Spinal cord (tissue), 10 donors: ENCODE data around the gene IQGAP2. TPM values are rescaled to one million over a fixed set of nuclear protein-coding genes. Genes with fewer than 3 reads are reported as not detected.
"Not testable (repeated sequence)": the region's sequence is repeated elsewhere in the genome, so short reads cannot be mapped to it uniquely, and the experiment has no call there.

ENCODE experiments used
- DNase-seq, 6 donors: peaks; one replicate each; pipeline versions ENCODE4 v3.0.0 to v3.0.0-alpha.2; 2013 to 2015; ENCODE audit warnings: low spot score in 6 of 6, low read depth in 4 of 6
- H3K27ac ChIP-seq: one replicate; pipeline ENCODE4 v1.5.1; 2013; ENCODE audit warnings: low read depth, low read length, control low read depth
- H3K27me3 ChIP-seq: one replicate; pipeline ENCODE4 v1.6.1; 2013; ENCODE audit warnings: low read length; ENCODE audit not compliant: control insufficient read depth, insufficient read depth
- H3K36me3 ChIP-seq: one replicate; pipeline ENCODE4 v1.6.1; 2013; ENCODE audit warnings: low read length; ENCODE audit not compliant: control insufficient read depth, insufficient read depth
- H3K4me1 ChIP-seq: one replicate; pipeline ENCODE4 v1.6.1; 2013; ENCODE audit warnings: low read length; ENCODE audit not compliant: control insufficient read depth, insufficient read depth
- H3K4me3 ChIP-seq: one replicate; pipeline ENCODE4 v1.5.1; 2013; ENCODE audit warnings: low read depth, low read length, control low read depth
- H3K9me3 ChIP-seq: one replicate; pipeline ENCODE4 v1.6.1; 2013; ENCODE audit warnings: low read length; ENCODE audit not compliant: control insufficient read depth, insufficient read depth
- WGBS: methylation state at CpG from one replicate; pipeline ENCODE4 v1.1.5; 2013; ENCODE audit warnings: missing lambda C conversion rate; ENCODE audit not compliant: insufficient coverage; 5-methylcytosine and 5-hydroxymethylcytosine counted together
- polyA plus RNA-seq, 2 donors: library from polyadenylated mRNA; unstranded; fragments of 120-200 nt; gene quantifications; one replicate each; pipeline ENCODE4 v1.2.1, GENCODE V29; 2013; ENCODE audit not compliant: insufficient read length in 2 of 2
- total RNA-seq, 2 donors: library from RNA; depleted of rRNA in 1 of 2; stranded (reverse); fragments of 120-200 nt in 1 of 2; fragments of >200 nt in 1 of 2; gene quantifications; one replicate each; pipeline versions ENCODE4 v1.2.3 to v1.2.4, GENCODE V29; 2013 to 2014
- donor health status: healthy.

Gene IQGAP2
- total and polyA plus RNA-seq, 4 donors: 10.5 to 21.6 (median 15.1) TPM

DNA sequence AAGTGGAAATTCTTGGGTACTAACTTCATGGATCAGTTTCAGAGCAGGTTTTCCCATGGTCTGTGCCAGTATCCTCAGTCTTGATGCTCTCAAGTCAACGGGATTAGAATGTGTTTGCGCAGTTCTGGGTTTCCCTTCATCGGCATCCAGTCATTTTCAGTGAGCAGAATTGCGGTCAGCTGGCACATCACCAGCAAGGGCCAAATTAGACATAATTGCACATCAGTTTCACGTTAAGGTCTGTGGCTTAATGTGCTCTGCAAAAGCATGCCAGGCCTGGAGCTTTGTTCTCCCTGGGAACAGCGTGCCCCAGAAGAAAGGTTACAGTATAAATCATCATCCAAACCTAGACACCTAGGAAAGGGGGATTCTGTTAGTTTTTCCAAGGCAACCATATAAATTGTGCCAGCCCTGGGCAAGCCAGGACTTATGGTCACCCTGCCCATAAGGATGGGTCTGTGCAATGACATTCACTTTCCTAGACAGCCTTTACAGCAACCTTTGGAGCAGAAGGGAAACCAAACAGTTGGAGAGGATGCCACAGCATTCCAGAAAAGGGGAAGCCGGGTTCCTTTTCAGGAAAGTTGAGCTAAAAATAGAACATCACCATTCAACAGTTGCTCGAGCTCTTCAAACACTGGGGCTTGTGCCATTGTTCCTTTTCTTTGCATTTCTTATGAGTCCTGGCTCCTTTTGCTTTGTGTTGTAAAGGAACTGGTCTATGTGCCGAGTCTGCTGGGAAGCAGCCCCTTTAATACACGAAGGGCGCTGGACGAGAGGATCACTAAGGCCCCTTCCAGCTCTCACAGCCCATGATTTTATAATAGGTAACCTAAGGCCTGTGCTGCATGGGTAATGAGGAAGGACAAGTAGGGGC is 23.1 kb downstream of the IQGAP2 start:
- H3K9me3 ChIP-seq: no peaks in the 10 kb centered on the region
- peak in 3 of 6 donors; percentile 15 to 78 (median 46) for DNase-seq
- no peaks in the 10 kb centered on the region for H3K36me3 ChIP-seq
- 32% methylated on average over 5 of the region's 12 CpGs for WGBS
- peaks cover 22% of the 10 kb centered on the region for H3K4me1 ChIP-seq
- H3K27ac ChIP-seq: peak overlapping the region; percentile 57
- no peaks in the 10 kb centered on the region for H3K27me3 ChIP-seq
- H3K4me3 ChIP-seq: no peak overlapping the region

GRCh38 chr5:76427206-76428140 is 24.4 kb downstream of the IQGAP2 start:
- peak in 2 of 6 donors; percentile 16 to 53 for DNase-seq
- Histone ChIP-seq H3K9me3 (no peaks in the 10 kb centered on the region), H3K4me1 (peaks cover 22% of the 10 kb centered on the region), H3K36me3 (no peaks in the 10 kb centered on the region), H3K27ac (no peak overlapping the region), H3K27me3 (no peaks in the 10 kb centered on the region), H3K4me3 (no peak overlapping the region)
- WGBS: 56% methylated on average over 10 of the region's 14 CpGs

DNA sequence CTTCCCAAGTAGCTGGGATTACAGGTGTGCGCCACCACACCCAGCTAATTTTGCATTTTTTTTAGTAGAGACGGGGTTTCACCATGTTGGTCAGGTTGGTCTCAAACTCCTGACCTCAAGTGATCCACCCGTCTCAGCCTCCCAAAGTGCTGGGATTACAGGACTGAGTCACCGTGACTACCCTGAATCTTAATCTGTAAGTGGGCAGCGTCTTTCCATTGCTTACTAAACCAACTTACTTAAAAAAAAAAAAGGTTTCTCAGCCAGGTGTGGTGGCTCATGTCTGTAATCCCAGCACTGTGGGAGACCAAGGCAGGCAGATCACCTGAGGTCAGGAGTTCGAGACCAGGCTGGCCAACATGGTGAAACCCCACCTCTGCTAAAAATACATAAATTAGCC is 25.5 kb downstream of the IQGAP2 start:
- not testable (repeated sequence) for H3K36me3 ChIP-seq, H3K4me3 ChIP-seq, H3K27ac ChIP-seq, H3K9me3 ChIP-seq, H3K27me3 ChIP-seq, DNase-seq
- WGBS: no CpG with 5 or more reads among the region's 6 CpGs
- peaks cover 22% of the 10 kb centered on the region for H3K4me1 ChIP-seq

DNA sequence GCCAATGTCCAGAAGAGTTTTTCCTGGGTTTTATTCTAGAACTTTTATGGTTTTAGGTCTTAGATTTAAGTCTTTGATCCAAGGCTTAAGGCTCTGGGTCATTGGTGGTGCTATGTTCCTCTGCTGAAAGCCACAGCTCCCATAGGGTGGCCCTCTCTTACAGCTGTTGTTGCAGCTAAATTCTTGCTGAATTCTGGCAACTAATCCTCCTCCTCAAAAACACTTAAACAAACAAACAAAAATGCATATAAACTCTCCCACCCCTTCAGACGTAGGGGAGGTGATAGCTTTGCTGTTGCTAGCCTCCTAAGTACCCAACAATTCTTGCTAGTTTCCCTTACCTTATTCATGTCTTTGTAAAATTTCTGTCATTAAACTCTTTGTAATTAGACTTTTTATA is 30.2 kb downstream of the IQGAP2 start:
- Histone ChIP-seq H3K4me1 (no peaks in the 10 kb centered on the region), H3K4me3 (no peak overlapping the region), H3K9me3 (no peaks in the 10 kb centered on the region), H3K27me3 (no peaks in the 10 kb centered on the region), H3K27ac (no peak overlapping the region), H3K36me3 (no peaks in the 10 kb centered on the region)
- WGBS: no CpG with 5 or more reads among the region's 1 CpG
- no peak for DNase-seq

DNA sequence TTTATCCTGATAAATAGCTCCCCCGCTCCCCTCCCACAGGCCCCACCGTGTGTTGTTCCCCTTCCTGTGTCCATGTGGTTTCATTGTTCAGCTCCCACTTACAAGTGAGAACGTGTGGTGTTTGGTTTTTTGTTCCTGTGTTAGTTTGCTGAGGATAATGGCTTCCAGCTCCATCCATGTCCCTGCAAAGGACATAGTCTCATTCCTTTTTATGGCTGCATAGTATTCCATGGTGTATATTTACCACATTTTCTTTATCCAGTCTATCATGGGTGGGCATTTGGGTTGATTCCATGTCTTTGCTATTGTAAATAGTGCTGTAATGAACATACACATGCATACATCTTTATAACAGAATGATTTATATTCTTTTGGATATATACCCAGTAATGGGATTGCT is 34.4 kb downstream of the IQGAP2 start:
- H3K36me3 ChIP-seq, H3K27me3 ChIP-seq: not testable (repeated sequence)

GRCh38 chr5:76438025-76438424 is 34.9 kb downstream of the IQGAP2 start:
- Histone ChIP-seq H3K27me3 (no peaks in the 10 kb centered on the region), H3K9me3 (no peaks in the 10 kb centered on the region), H3K4me1 (no peaks in the 10 kb centered on the region), H3K27ac (no peak overlapping the region), H3K36me3 (no peaks in the 10 kb centered on the region), H3K4me3 (no peak overlapping the region)
- no peak for DNase-seq
- no CpG with 5 or more reads among the region's 1 CpG for WGBS

More for the DNA sequence above, 34.4 kb downstream of the IQGAP2 start:
- not testable (repeated sequence) for H3K4me1 ChIP-seq, H3K9me3 ChIP-seq, H3K27ac ChIP-seq, H3K4me3 ChIP-seq, DNase-seq
- no CpG with 5 or more reads among the region's 3 CpGs for WGBS

GRCh38 chr5:76439201-76439600 is 36.1 kb downstream of the IQGAP2 start:
- no peak overlapping the region for H3K4me3 ChIP-seq
- no peaks in the 10 kb centered on the region for H3K9me3 ChIP-seq
- no peak overlapping the region for H3K27ac ChIP-seq
- no peak for DNase-seq
- no peaks in the 10 kb centered on the region for H3K27me3 ChIP-seq
- H3K36me3 ChIP-seq: no peaks in the 10 kb centered on the region
- no peaks in the 10 kb centered on the region for H3K4me1 ChIP-seq
- WGBS: no CpG with 5 or more reads among the region's 1 CpG

DNA sequence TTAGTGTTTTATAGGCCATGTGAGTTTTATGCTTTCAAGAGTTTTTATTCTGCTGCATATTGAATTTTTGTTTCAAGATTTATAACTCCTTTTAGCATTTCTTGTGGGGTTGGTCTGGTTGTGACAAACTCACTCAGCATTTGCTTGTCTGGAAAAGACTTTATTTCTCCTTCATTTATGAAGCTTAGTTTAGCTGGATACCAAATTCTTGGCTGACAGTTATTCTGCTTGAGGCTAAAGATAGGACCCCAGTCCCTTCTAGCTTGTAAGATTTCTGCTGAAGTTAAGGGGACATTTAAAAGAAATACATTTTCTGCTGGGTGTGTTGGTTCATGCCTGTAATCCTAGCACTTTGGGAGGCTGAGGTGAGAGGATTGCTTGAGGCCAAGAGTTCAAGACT is 36.8 kb downstream of the IQGAP2 start:
- no peak overlapping the region for H3K27ac ChIP-seq
- no peaks in the 10 kb centered on the region for H3K4me1 ChIP-seq
- H3K27me3 ChIP-seq: no peaks in the 10 kb centered on the region
- no peak for DNase-seq
- no peaks in the 10 kb centered on the region for H3K36me3 ChIP-seq
- no peaks in the 10 kb centered on the region for H3K9me3 ChIP-seq
- no peak overlapping the region for H3K4me3 ChIP-seq

GRCh38 chr5:76441101-76441500 is 38.0 kb downstream of the IQGAP2 start:
- no peak for DNase-seq
- no peaks in the 10 kb centered on the region for H3K27me3 ChIP-seq
- no peaks in the 10 kb centered on the region for H3K36me3 ChIP-seq
- H3K9me3 ChIP-seq: no peaks in the 10 kb centered on the region
- no peaks in the 10 kb centered on the region for H3K4me1 ChIP-seq
- no peak overlapping the region for H3K27ac ChIP-seq
- no peak overlapping the region for H3K4me3 ChIP-seq
- 100% methylated on average over 1 of the region's 6 CpGs for WGBS
